ENCODE results near the gene DUSP9. TPM values are rescaled to one million over a fixed set of nuclear protein-coding genes. Genes with fewer than 3 reads are reported as not detected.
"Not testable (repeated sequence)": the region's sequence is repeated elsewhere in the genome, so short reads cannot be mapped to it uniquely, and the experiment has no call there.

Gene DUSP9
- polyA plus RNA-seq, 1 experiment = not detected

GRCh38 chrX:153689654-153690465 is 42.9 kb downstream of the DUSP9 start:
- CTCF ChIA-PET = no interaction called here
- H3K4me3 ChIP-seq (ENCODE audit: low read depth, low read length) = peak overlapping the region; percentile 53
- POLR2A ChIA-PET = no interaction called here

GRCh38 chrX:153690466-153690865 is 43.5 kb downstream of the DUSP9 start:
- no peak overlapping the region for H3K4me3 ChIP-seq (ENCODE audit: low read depth, low read length)
- ChIA-PET CTCF (no interaction called here), POLR2A (no interaction called here)
- no peaks in the 10 kb centered on the region for H3K27me3 ChIP-seq (ENCODE audit: control insufficient read depth, insufficient read depth, low read length)
- no peak overlapping the region for H3K27ac ChIP-seq (ENCODE audit: low read depth, low read length)
- no peak for DNase-seq (ENCODE audit: low read depth, low spot score)
- TF ChIP-seq CTCF (IDR thresholded peaks at IDR 0.05; ENCODE audit: low read depth, low read length) = no peak
- no peaks in the 10 kb centered on the region for H3K9me3 ChIP-seq (ENCODE audit: control insufficient read depth, insufficient read depth, low read length)

More at GRCh38 chrX:153689654-153690465, 42.9 kb downstream of the DUSP9 start:
- TF ChIP-seq CTCF (IDR thresholded peaks at IDR 0.05; ENCODE audit: low read depth, low read length) = no peak
- Histone ChIP-seq H3K9me3 (ENCODE audit: control insufficient read depth, insufficient read depth, low read length) (no peaks in the 10 kb centered on the region), H3K27ac (ENCODE audit: low read depth, low read length) (no peak overlapping the region), H3K27me3 (ENCODE audit: control insufficient read depth, insufficient read depth, low read length) (no peaks in the 10 kb centered on the region)
- no peak for DNase-seq (ENCODE audit: low read depth, low spot score)

GRCh38 chrX:153691032-153691827 is 44.2 kb downstream of the DUSP9 start:
- CTCF ChIA-PET; H3K4me3 ChIP-seq (ENCODE audit: low read depth, low read length); H3K27ac ChIP-seq (ENCODE audit: low read depth, low read length); H3K27me3 ChIP-seq (ENCODE audit: control insufficient read depth, insufficient read depth, low read length); H3K9me3 ChIP-seq (ENCODE audit: control insufficient read depth, insufficient read depth, low read length); DNase-seq (ENCODE audit: low read depth, low spot score); POLR2A ChIA-PET: not testable (repeated sequence)

GRCh38 chrX:153692003-153692402 is 45.0 kb downstream of the DUSP9 start:
- H3K4me3 ChIP-seq (ENCODE audit: low read depth, low read length) = no peak overlapping the region
- H3K27ac ChIP-seq (ENCODE audit: low read depth, low read length) = no peak overlapping the region
- no peak for DNase-seq (ENCODE audit: low read depth, low spot score)
- H3K9me3 ChIP-seq (ENCODE audit: control insufficient read depth, insufficient read depth, low read length) = no peaks in the 10 kb centered on the region
- no peaks in the 10 kb centered on the region for H3K27me3 ChIP-seq (ENCODE audit: control insufficient read depth, insufficient read depth, low read length)
- no peak for TF ChIP-seq CTCF (IDR thresholded peaks at IDR 0.05; ENCODE audit: low read depth, low read length)
- ChIA-PET CTCF (no interaction called here), POLR2A (no interaction called here)

GRCh38 chrX:153692611-153693156 is 45.7 kb downstream of the DUSP9 start:
- DNase-seq (ENCODE audit: low read depth, low spot score) = no peak
- ChIA-PET CTCF (no interaction called here), POLR2A (no interaction called here)
- Histone ChIP-seq H3K27ac (ENCODE audit: low read depth, low read length) (no peak overlapping the region), H3K4me3 (ENCODE audit: low read depth, low read length) (no peak overlapping the region), H3K9me3 (ENCODE audit: control insufficient read depth, insufficient read depth, low read length) (no peaks in the 10 kb centered on the region), H3K27me3 (ENCODE audit: control insufficient read depth, insufficient read depth, low read length) (no peaks in the 10 kb centered on the region)
- no peak for TF ChIP-seq CTCF (IDR thresholded peaks at IDR 0.05; ENCODE audit: low read depth, low read length)
